ENCODE measurements around the gene CDKN2AIPNL. TPM values are rescaled to one million over a fixed set of nuclear protein-coding genes. Genes with fewer than 3 reads are reported as not detected.

CDKN2AIPNL gene
- total RNA-seq, 2 donors from 2014 or later = 3.0 to 14.5 TPM

DNA sequence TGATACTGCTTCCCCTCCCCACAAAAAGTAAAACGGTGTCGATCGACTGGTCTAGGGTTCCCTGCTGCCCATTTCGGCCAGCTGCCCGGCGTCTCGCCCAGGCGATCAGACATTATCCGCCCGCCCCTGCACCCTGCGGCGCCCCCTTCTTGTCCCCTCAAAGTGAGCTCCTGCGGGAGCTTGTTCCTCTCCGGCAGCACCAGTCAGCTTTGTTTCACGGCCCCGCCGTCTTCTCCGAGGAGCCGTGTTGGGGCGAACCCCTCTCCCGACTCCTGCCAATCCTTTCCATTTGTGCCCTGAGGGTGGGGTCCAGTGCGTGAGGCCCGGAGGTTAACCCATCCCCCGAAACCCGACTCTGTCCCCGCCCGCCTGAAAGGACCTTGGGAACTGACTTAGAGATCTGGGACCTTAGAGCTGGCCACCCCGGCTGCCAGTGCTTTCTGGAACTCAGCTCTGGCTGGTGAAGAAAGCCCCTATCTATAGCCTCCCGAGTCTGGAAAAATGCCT is 39.8 kb downstream of the CDKN2AIPNL start:
- DNase-seq (peak; percentile 71 to 83 (median 78)), ATAC-seq (peak; percentile 25)
- intact Hi-C loops (cut with DNase I) = no loop called here
- 0% methylated on average over 27 to 29 of the region's 29 CpGs for WGBS, 2 donors
- H3K4me3 ChIP-seq = peak overlapping the region; percentile 68
- peak; percentile 31 to 74 (median 53) for TF ChIP-seq POLR2A (IDR thresholded peaks at IDR 0.05)
- TF ChIP-seq, protein P1, sequence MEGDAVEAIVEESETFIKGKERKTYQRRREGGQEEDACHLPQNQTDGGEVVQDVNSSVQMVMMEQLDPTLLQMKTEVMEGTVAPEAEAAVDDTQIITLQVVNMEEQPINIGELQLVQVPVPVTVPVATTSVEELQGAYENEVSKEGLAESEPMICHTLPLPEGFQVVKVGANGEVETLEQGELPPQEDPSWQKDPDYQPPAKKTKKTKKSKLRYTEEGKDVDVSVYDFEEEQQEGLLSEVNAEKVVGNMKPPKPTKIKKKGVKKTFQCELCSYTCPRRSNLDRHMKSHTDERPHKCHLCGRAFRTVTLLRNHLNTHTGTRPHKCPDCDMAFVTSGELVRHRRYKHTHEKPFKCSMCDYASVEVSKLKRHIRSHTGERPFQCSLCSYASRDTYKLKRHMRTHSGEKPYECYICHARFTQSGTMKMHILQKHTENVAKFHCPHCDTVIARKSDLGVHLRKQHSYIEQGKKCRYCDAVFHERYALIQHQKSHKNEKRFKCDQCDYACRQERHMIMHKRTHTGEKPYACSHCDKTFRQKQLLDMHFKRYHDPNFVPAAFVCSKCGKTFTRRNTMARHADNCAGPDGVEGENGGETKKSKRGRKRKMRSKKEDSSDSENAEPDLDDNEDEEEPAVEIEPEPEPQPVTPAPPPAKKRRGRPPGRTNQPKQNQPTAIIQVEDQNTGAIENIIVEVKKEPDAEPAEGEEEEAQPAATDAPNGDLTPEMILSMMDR (IDR thresholded peaks at IDR 0.05) = no peak
- H3K9me3 ChIP-seq = no peaks in the 10 kb centered on the region
- H3K36me3 ChIP-seq (replicated peaks in 1 of 2; ENCODE audit: insufficient read depth in 1 of 2, low read depth in 2 of 2) = no peaks in the 10 kb centered on the region
- H3K27me3 ChIP-seq = no peaks in the 10 kb centered on the region
- peaks cover 34% of the 10 kb centered on the region for H3K4me1 ChIP-seq
- peak overlapping the region; percentile 99 to 100 (median 99) for H3K27ac ChIP-seq

DNA sequence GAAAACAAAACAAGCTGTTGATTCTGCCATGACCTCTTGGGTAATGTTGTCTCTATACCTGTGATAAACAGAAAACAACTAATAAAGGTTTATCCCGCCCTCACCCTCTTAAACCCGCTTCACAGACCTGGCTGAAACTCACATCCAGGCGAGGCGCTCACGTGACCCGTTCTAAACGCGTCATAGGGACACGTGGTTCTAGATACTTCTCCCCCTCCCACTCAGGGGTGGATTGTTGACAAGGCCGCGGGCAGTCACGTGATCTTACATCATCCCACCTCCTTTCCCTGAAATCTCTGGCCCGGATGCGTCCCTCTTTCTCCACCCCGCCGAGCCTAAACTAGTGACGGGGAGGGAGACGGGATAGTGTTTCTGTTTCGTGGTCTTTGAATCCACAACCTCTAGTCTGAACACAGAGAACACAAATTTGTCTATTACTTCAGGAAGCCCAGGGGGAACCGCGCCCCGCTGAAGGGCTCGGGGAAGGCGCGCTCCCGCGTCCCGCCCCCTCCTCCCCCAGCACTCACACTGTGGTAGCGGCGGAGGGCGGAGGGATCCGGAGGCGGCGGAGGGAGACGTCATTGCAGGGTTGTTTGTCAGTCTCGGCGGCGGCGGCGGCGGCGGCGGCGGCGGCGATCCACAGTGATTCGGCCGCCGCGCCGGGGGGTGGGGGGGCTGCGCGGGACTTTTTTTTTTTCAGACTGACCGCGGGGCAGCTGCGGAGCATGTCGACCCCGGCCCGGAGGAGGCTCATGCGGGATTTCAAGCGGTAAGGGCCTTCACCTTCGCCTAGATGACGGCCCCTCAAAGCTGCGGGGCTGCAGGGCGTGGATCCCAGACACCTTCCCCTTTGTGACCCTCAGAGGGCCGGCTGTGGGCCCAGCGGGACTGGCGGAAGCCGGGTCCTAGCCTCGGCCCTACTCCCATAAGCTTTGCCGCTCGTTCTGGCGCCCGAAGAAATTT is 40.5 kb downstream of the CDKN2AIPNL start, which contains the start of gene UBE2B:
UBE2B (plus strand) TSS at position 699 of the 963 bp plus-strand sequence; CDS start at position 726, 27 bp downstream.
- intact Hi-C loops (cut with DNase I) = no loop called here
- peak within 1 kb of the TSS; percentile 99 to 100 (median 99) for H3K27ac ChIP-seq
- H3K4me1 ChIP-seq = peaks cover 39% of the 10 kb centered on the region
- no peaks in the 10 kb centered on the region for H3K9me3 ChIP-seq
- H3K36me3 ChIP-seq (replicated peaks in 1 of 2; ENCODE audit: insufficient read depth in 1 of 2, low read depth in 2 of 2) = no peaks in the 10 kb centered on the region
- WGBS, 2 donors = 0 to 1% methylated on average over 25 to 69 of the region's 74 CpGs
- DNase-seq (peak; percentile 98 to 100 (median 98)), ATAC-seq (peak; percentile 92)
- peak; percentile 62 to 71 (median 67) for TF ChIP-seq POLR2A (IDR thresholded peaks at IDR 0.05)
- TF ChIP-seq, protein P1 (IDR thresholded peaks at IDR 0.05) = peak in 1 of 7 experiments; percentile 7
- no peaks in the 10 kb centered on the region for H3K27me3 ChIP-seq
- H3K4me3 ChIP-seq = peak within 1 kb of the TSS; percentile 68

DNA sequence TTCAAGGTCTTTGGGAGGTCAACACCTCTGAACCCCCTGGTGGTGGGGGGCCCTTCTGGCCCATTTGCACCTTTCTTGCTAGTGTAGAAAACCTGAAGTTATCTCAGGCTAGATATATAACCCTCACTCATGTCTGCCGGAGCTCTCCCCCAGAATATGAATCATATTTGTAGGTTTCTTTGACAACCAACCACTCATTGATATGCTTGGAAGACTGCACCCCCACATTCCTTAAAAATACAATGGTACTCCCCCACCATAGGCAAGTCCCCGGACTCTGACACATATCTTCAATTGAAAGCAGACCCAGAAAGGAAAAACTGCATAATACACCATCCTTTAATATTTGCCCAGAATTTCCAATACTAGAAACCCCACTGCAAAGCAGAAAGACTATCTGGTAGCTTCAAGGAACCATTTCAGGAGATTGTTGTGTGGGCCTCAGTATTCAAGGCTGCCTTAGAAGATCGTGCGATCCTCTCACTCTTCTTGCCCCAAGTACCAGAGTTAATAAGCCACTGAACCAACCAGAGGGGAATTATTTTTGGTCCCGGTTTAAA is 41.3 kb downstream of the CDKN2AIPNL start:
- WGBS, 2 donors = 20 to 23% methylated on average over 5 of the region's 5 CpGs
- Histone ChIP-seq H3K9me3 (no peaks in the 10 kb centered on the region), H3K27ac (peak overlapping the region; percentile 99 to 100 (median 99)), H3K27me3 (no peaks in the 10 kb centered on the region), H3K4me3 (no peak overlapping the region), H3K36me3 (replicated peaks in 1 of 2; ENCODE audit: insufficient read depth in 1 of 2, low read depth in 2 of 2) (no peaks in the 10 kb centered on the region), H3K4me1 (peaks cover 39% of the 10 kb centered on the region)
- ATAC-seq (peak; percentile 0), DNase-seq (no peak)
- intact Hi-C loops (cut with DNase I) = no loop called here
- no peak for TF ChIP-seq POLR2A (IDR thresholded peaks at IDR 0.05)
- TF ChIP-seq, protein P1 (IDR thresholded peaks at IDR 0.05) = no peak

DNA sequence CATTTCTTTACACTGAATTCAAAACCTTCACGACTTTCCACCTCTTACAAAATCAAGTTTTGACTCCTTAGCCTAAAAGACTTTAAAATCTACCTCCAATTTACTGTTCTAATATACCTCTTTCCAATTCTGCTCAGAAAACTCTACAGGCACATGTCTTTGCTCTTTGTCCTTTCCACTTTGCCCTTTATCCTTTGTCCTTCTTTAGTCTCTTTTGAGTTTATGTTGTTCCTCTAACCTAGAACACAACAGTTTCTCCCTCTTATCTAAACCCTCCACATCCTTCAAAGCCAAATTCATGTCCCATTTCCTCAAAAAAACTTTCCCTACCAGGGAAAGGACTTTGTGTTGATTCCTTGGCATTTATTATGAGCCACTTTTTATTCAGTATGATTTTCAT is 46.1 kb downstream of the CDKN2AIPNL start:
- H3K9me3 ChIP-seq = no peaks in the 10 kb centered on the region
- no peak overlapping the region for H3K4me3 ChIP-seq
- ATAC-seq = no peak
- peaks cover 22% of the 10 kb centered on the region for H3K4me1 ChIP-seq
- H3K27me3 ChIP-seq = no peaks in the 10 kb centered on the region
- intact Hi-C loops (cut with DNase I) = no loop called here
- 85 to 92% methylated on average over 1 of the region's 1 CpG for WGBS, 2 donors
- H3K36me3 ChIP-seq (replicated peaks in 1 of 2; ENCODE audit: insufficient read depth in 1 of 2, low read depth in 2 of 2) = no peaks in the 10 kb centered on the region
- TF ChIP-seq, protein P1 (IDR thresholded peaks at IDR 0.05) = no peak
- no peak for TF ChIP-seq POLR2A (IDR thresholded peaks at IDR 0.05)
- H3K27ac ChIP-seq = no peak overlapping the region
- no peak for DNase-seq
